Caco-2 (cell line): ENCODE results near the gene LDHD. TPM values are rescaled to one million over a fixed set of nuclear protein-coding genes. Genes with fewer than 3 reads are reported as not detected.

Experiments
- BruUV-seq: library from RNA; stranded (reverse); fragments of 400-500 nt; replicated peaks from 2 replicates; lab custom pipeline; 2021; lab: Mats Ljungman, UMichigan
- CTCF ChIA-PET: fragments of 300-600 bp; sonication (Branson Sonifier 250); formaldehyde crosslinking; loops from one replicate; lab custom pipeline; 2022; ENCODE audit warnings: antibody characterized with exemption; lab: Charles Lee
- POLR2A ChIA-PET: fragments of 300-600 bp; sonication (Branson Sonifier 250); formaldehyde crosslinking; loops from one replicate; lab custom pipeline; 2022; ENCODE audit warnings: antibody characterized with exemption; lab: Charles Lee
- DNase-seq, 2 experiments: peaks; one replicate each; pipeline versions ENCODE4 v3.0.0 to v3.0.0-alpha.2; 2020 to 2022
- H3K27me3 ChIP-seq: replicated peaks from 2 replicates; pipeline ENCODE4 v1.6.0; 2011; ENCODE audit warnings: low read length; ENCODE audit not compliant: control insufficient read depth, insufficient read depth
- H3K36me3 ChIP-seq: 2 replicates; pipeline ENCODE4 v1.5.1; 2011; ENCODE audit warnings: low read length; ENCODE audit not compliant: control insufficient read depth, insufficient read depth
- H3K4me1 ChIP-seq: fragments of 250-450 bp; sonication (Bioruptor Pico); 2 replicates; pipeline ENCODE4 v1.5.1; 2020; ENCODE audit warnings: mild to moderate bottlenecking
- H3K4me3 ChIP-seq: 2 replicates; pipeline ENCODE4 v1.5.1; 2011; ENCODE audit warnings: low read depth, mild to moderate bottlenecking, control low read depth, low read length
- H3K9me3 ChIP-seq: fragments of 250-450 bp; sonication (Bioruptor Pico); 2 replicates; pipeline ENCODE4 v1.5.1; 2020; ENCODE audit warnings: mild to moderate bottlenecking, moderate library complexity
- H3K27ac Mint-ChIP-seq: one replicate; pipeline ENCODE4 v1.8.0; 2022; ENCODE audit warnings: mixed read lengths; ENCODE audit not compliant: unreplicated experiment
- H3K27me3 Mint-ChIP-seq: one replicate; pipeline ENCODE4 v1.8.0; 2022; ENCODE audit warnings: mixed read lengths; ENCODE audit not compliant: insufficient read depth, unreplicated experiment
- H3K36me3 Mint-ChIP-seq: one replicate; pipeline ENCODE4 v1.8.0; 2022; ENCODE audit warnings: mild to moderate bottlenecking, mixed read lengths; ENCODE audit not compliant: insufficient read depth, unreplicated experiment
- H3K4me1 Mint-ChIP-seq: one replicate; pipeline ENCODE4 v1.8.0; 2022; ENCODE audit warnings: low read depth, mixed read lengths; ENCODE audit not compliant: unreplicated experiment
- H3K4me3 Mint-ChIP-seq: one replicate; pipeline ENCODE4 v1.8.0; 2022; ENCODE audit warnings: mild to moderate bottlenecking, moderate library complexity, mixed read lengths; ENCODE audit not compliant: unreplicated experiment
- H3K9me3 Mint-ChIP-seq: one replicate; pipeline ENCODE4 v1.8.0; 2022; ENCODE audit warnings: mixed read lengths; ENCODE audit not compliant: unreplicated experiment
- CTCF ChIP-seq, 2 experiments: fragments of 200-600 bp in 1 of 2; IDR thresholded peaks; 1 replicate in 1 of 2; 2 replicates in 1 of 2; pipeline versions ENCODE4 v1.5.1 to v1.8.0; 2011 to 2022; ENCODE audit warnings: antibody characterized with exemption in 1 of 2, control low read depth in 1 of 2, inconsistent platforms in 1 of 2, low read depth in 1 of 2, low read length in 1 of 2, mild to moderate bottlenecking in 1 of 2, moderate library complexity in 1 of 2; ENCODE audit not compliant: insufficient read depth in 1 of 2, severe bottlenecking in 1 of 2, unreplicated experiment in 1 of 2
- intact Hi-C: fragments of 100-400 bp; cut with micrococcal nuclease; formaldehyde crosslinking; loops from one replicate; pipeline ENCODE4 v1.10.0; 2022; ENCODE audit not compliant: unreplicated experiment
- total RNA-seq: library from RNA; stranded (reverse); gene quantifications from 2 replicates; pipeline ENCODE4 v1.2.3, GENCODE V29; 2022

The LDHD gene
- total RNA-seq, 1 experiment from 2014 or later: 4.1 TPM

- BruUV-seq: no TSS peak
- Mint-ChIP-seq H3K4me3 (no peak overlapping the region), H3K4me1 (peaks cover 7% of the 10 kb centered on the region), H3K27me3 (no peaks in the 10 kb centered on the region), H3K36me3 (peaks cover 23% of the 10 kb centered on the region), H3K9me3 (no peaks in the 10 kb centered on the region), H3K27ac (peak overlapping the region; percentile 26)
- Histone ChIP-seq H3K4me1 (no peaks in the 10 kb centered on the region), H3K4me3 (no peak overlapping the region), H3K9me3 (no peaks in the 10 kb centered on the region), H3K36me3 (peaks cover 6% of the 10 kb centered on the region), H3K27me3 (no peaks in the 10 kb centered on the region)
- no peak for DNase-seq
- intact Hi-C loops: no loop called here
- TF ChIP-seq CTCF (IDR thresholded peaks at IDR 0.05; ENCODE audit: insufficient read depth in 1 of 2, low read depth in 1 of 2, low read length in 1 of 2, severe bottlenecking in 1 of 2, unreplicated experiment in 1 of 2): no peak
- POLR2A ChIA-PET: no interaction called here
- CTCF ChIA-PET: no interaction called here
These were observed 14.0 kb downstream of the LDHD start for GRCh38 chr16:75102595-75102994.

DNA sequence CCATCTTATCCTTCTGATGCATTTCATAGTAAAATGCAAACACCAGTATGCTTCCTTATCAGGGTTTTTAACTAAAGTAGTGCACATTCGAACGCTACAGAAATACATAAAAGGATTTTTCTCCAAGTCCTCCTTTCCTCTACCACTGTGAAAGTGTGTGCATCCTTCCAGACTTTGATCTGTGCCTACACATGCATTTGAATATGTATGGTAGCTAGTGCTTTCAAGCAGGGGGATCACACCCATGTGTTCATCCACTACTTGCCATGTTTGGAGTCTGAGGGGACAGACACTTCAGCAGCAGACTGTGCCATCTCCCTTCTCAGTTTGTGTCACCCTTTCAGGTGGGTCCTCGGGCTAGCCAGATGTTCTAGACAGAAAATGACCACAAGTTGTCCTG, 14.9 kb downstream of the LDHD start:
- TF ChIP-seq CTCF (IDR thresholded peaks at IDR 0.05; ENCODE audit: insufficient read depth in 1 of 2, low read depth in 1 of 2, low read length in 1 of 2, severe bottlenecking in 1 of 2, unreplicated experiment in 1 of 2): no peak
- POLR2A ChIA-PET: interaction anchor here (0.6 kb wide), 1 partner anchor 33 kb away, joined by 3 read pairs; no protein-coding TSS in a partner anchor
- no peak overlapping the region for H3K4me3 Mint-ChIP-seq
- DNase-seq: no peak
- no peak overlapping the region for H3K27ac Mint-ChIP-seq
- Histone ChIP-seq H3K4me1 (peaks cover 6% of the 10 kb centered on the region), H3K9me3 (no peaks in the 10 kb centered on the region), H3K4me3 (no peak overlapping the region), H3K36me3 (peaks cover 6% of the 10 kb centered on the region), H3K27me3 (no peaks in the 10 kb centered on the region)
- H3K27me3 Mint-ChIP-seq: no peaks in the 10 kb centered on the region
- H3K4me1 Mint-ChIP-seq: peaks cover 10% of the 10 kb centered on the region
- BruUV-seq: no TSS peak
- H3K9me3 Mint-ChIP-seq: no peaks in the 10 kb centered on the region
- intact Hi-C loops: no loop called here
- peaks cover 19% of the 10 kb centered on the region for H3K36me3 Mint-ChIP-seq
- CTCF ChIA-PET: interaction anchor here (0.5 kb wide), 1 partner anchor 117 kb away, joined by 4 read pairs; the partner anchor contains the start of gene WDR59

DNA sequence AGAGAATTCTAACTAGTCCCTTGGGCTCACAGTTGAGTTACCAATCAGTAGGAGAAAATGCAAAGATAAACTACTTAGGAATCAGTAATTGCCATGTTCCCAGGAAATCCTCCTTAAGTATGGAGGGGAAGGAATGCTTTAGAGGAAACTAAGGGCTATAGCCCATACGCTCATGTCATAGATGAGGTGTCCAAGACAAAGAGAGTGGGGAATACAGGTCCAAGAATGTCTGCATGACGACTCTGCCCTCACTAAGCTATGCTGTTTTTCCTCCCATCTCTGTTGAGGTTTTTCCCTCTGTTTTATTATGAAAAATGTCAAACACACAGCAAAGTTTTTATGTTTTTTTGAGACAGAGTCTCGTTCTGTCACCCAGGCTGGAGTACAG, 16.0 kb downstream of the LDHD start:
- intact Hi-C loops: no loop called here
- DNase-seq: no peak
- ChIA-PET CTCF (no interaction called here), POLR2A (no interaction called here)
- Mint-ChIP-seq H3K4me3 (no peak overlapping the region), H3K4me1 (peaks cover 15% of the 10 kb centered on the region), H3K27ac (no peak overlapping the region), H3K9me3 (no peaks in the 10 kb centered on the region), H3K27me3 (no peaks in the 10 kb centered on the region), H3K36me3 (peaks cover 24% of the 10 kb centered on the region)
- no peak overlapping the region for H3K4me3 ChIP-seq
- no peaks in the 10 kb centered on the region for H3K27me3 ChIP-seq
- H3K36me3 ChIP-seq: peaks cover 5% of the 10 kb centered on the region
- peaks cover 16% of the 10 kb centered on the region for H3K4me1 ChIP-seq
- H3K9me3 ChIP-seq: no peaks in the 10 kb centered on the region
- no peak for TF ChIP-seq CTCF (IDR thresholded peaks at IDR 0.05; ENCODE audit: insufficient read depth in 1 of 2, low read depth in 1 of 2, low read length in 1 of 2, severe bottlenecking in 1 of 2, unreplicated experiment in 1 of 2)
- no TSS peak for BruUV-seq
